HEK293 (cell line): ENCODE measurements around the gene AKIRIN2.

Experiments
- ZNF292 ChIP-seq: fragments of 450-650 bp; formaldehyde crosslinking; IDR thresholded peaks from 2 replicates; pipeline ENCODE4 v1.5.1; 2016; ENCODE audit warnings: low read depth, missing biosample characterization, missing genetic modification characterization, borderline replicate concordance
- TF ChIP-seq, protein P1 (sequence below): fragments of 450-650 bp; formaldehyde crosslinking; IDR thresholded peaks from 2 replicates; pipeline ENCODE4 v1.5.1; 2016; ENCODE audit warnings: missing biosample characterization, missing genetic modification characterization
- TF ChIP-seq, protein P2 (sequence below): fragments of 450-650 bp; formaldehyde crosslinking; IDR thresholded peaks from 2 replicates; pipeline ENCODE4 v1.5.1; 2016; ENCODE audit warnings: missing biosample characterization, missing genetic modification characterization
- TF ChIP-seq, protein P3 (sequence below): fragments of 450-650 bp; formaldehyde crosslinking; IDR thresholded peaks from 2 replicates; pipeline ENCODE4 v1.5.1; 2016; ENCODE audit warnings: missing biosample characterization, missing genetic modification characterization
- TF ChIP-seq, protein P4 (sequence below): fragments of 450-650 bp; formaldehyde crosslinking; IDR thresholded peaks from 2 replicates; pipeline ENCODE4 v1.5.1; 2017; ENCODE audit warnings: missing biosample characterization, missing genetic modification characterization

DNA sequence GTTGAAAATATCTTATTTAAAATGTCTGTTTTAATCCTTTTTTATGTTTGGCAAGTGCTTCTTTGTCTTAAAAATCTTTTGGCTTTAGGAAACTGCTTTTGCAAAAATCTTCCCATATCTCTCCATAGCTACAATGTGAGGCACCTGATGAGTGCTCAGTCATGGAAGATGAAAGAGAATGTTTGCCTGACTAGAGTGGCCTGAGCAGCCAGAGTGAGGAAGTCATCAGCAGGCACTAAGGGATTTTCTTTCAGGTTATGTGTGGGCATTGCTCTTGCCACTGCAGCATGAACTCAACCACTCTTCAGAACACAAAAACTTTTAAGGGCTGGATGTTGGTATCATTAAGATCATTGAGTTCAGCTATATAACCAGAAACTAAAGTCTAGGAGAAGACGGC, 47.9 kb downstream of the AKIRIN2 start:
- no peak for TF ChIP-seq ZNF292 (tag by site-specific recombination)
- TF ChIP-seq, protein P1, sequence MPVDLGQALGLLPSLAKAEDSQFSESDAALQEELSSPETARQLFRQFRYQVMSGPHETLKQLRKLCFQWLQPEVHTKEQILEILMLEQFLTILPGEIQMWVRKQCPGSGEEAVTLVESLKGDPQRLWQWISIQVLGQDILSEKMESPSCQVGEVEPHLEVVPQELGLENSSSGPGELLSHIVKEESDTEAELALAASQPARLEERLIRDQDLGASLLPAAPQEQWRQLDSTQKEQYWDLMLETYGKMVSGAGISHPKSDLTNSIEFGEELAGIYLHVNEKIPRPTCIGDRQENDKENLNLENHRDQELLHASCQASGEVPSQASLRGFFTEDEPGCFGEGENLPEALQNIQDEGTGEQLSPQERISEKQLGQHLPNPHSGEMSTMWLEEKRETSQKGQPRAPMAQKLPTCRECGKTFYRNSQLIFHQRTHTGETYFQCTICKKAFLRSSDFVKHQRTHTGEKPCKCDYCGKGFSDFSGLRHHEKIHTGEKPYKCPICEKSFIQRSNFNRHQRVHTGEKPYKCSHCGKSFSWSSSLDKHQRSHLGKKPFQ (tag by site-specific recombination), result no peak
- TF ChIP-seq, protein P2, sequence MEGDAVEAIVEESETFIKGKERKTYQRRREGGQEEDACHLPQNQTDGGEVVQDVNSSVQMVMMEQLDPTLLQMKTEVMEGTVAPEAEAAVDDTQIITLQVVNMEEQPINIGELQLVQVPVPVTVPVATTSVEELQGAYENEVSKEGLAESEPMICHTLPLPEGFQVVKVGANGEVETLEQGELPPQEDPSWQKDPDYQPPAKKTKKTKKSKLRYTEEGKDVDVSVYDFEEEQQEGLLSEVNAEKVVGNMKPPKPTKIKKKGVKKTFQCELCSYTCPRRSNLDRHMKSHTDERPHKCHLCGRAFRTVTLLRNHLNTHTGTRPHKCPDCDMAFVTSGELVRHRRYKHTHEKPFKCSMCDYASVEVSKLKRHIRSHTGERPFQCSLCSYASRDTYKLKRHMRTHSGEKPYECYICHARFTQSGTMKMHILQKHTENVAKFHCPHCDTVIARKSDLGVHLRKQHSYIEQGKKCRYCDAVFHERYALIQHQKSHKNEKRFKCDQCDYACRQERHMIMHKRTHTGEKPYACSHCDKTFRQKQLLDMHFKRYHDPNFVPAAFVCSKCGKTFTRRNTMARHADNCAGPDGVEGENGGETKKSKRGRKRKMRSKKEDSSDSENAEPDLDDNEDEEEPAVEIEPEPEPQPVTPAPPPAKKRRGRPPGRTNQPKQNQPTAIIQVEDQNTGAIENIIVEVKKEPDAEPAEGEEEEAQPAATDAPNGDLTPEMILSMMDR (tag by site-specific recombination), result no peak
- TF ChIP-seq, protein P3, sequence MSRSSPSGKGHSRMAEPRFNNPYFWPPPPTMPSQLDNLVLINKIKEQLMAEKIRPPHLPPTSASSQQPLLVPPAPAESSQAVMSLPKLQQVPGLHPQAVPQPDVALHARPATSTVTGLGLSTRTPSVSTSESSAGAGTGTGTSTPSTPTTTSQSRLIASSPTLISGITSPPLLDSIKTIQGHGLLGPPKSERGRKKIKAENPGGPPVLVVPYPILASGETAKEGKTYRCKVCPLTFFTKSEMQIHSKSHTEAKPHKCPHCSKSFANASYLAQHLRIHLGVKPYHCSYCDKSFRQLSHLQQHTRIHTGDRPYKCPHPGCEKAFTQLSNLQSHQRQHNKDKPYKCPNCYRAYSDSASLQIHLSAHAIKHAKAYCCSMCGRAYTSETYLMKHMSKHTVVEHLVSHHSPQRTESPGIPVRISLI (tag by site-specific recombination), result no peak
- TF ChIP-seq, protein P4, sequence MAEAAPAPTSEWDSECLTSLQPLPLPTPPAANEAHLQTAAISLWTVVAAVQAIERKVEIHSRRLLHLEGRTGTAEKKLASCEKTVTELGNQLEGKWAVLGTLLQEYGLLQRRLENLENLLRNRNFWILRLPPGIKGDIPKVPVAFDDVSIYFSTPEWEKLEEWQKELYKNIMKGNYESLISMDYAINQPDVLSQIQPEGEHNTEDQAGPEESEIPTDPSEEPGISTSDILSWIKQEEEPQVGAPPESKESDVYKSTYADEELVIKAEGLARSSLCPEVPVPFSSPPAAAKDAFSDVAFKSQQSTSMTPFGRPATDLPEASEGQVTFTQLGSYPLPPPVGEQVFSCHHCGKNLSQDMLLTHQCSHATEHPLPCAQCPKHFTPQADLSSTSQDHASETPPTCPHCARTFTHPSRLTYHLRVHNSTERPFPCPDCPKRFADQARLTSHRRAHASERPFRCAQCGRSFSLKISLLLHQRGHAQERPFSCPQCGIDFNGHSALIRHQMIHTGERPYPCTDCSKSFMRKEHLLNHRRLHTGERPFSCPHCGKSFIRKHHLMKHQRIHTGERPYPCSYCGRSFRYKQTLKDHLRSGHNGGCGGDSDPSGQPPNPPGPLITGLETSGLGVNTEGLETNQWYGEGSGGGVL (tag by site-specific recombination), result no peak
